ENCODE data around the gene TSPAN10. TPM values are rescaled to one million over a fixed set of nuclear protein-coding genes. Genes with fewer than 3 reads are reported as not detected.

Gene TSPAN10
- total and polyA plus RNA-seq, 2 experiments from 2014 or later, result 2.6 to 4.7 TPM

DNA sequence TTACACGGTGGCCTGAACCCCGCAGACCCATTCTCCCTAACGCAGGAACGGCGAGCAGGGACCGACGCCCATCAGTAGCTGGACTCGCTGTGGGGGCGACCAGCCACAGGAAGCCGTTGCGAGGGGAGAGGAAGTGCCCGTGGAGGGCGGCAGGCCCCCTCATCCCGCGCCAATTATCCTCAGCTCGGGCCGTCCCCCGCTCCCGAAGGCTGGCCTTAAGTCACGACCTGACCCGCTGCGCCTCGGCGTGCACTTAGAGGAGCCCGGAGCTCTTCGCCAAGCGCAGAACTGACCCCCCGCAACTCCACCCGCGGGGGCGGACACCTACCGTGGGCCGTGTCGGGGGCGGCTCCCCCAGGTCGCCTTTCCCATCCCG lies 46.2 kb downstream of the TSPAN10 start:
- 2% methylated on average over 26 to 28 of the region's 37 CpGs for WGBS, 2 experiments (ENCODE audit: low coverage in 1 of 2, low lambda C conversion rate in 2 of 2, missing lambda C conversion rate in 2 of 2)
- peak overlapping the region; percentile 93 for H3K9ac ChIP-seq
- TF ChIP-seq EZH2 (IDR thresholded peaks at IDR 0.05; ENCODE audit: insufficient read depth, poor library complexity, severe bottlenecking) (no peak), EZH2phosphoT487 (IDR thresholded peaks at IDR 0.05; ENCODE audit: insufficient read depth, low read depth) (no peak)
- no peaks in the 10 kb centered on the region for H3K9me3 ChIP-seq (ENCODE audit: low read depth)
- H2AFZ ChIP-seq, result peak overlapping the region; percentile 68
- peak overlapping the region; percentile 86 for H3K4me3 ChIP-seq
- H3F3A ChIP-seq (ENCODE audit: insufficient read depth), result peaks cover 7% of the 10 kb centered on the region
- H3K9me2 ChIP-seq (ENCODE audit: insufficient read depth), result no peaks in the 10 kb centered on the region
- in situ Hi-C loops (cut with MboI), result no loop called here
- no peaks in the 10 kb centered on the region for H3K27me3 ChIP-seq (replicated peaks; ENCODE audit: insufficient read depth)
- peak overlapping the region; percentile 73 for H3K27ac ChIP-seq
- H4K20me1 ChIP-seq (ENCODE audit: insufficient read depth), result peaks cover 6% of the 10 kb centered on the region; the same call in 1 of the 2 replicates
- peaks cover 23% of the 10 kb centered on the region for H3K4me1 ChIP-seq (ENCODE audit: insufficient read depth)
- H3K36me3 ChIP-seq (ENCODE audit: low read depth), result peaks cover 19% of the 10 kb centered on the region
- peak overlapping the region; percentile 88 for H3K4me2 ChIP-seq (ENCODE audit: unreplicated experiment)
- H3K79me2 ChIP-seq (ENCODE audit: insufficient read depth), result peaks cover 91% of the 10 kb centered on the region
- peak; percentile 55 for DNase-seq

- peak; percentile 100 for DNase-seq
- H4K20me1 ChIP-seq (ENCODE audit: insufficient read depth), result peaks cover 6% of the 10 kb centered on the region; the same call in 1 of the 2 replicates
- peak within 1 kb of the TSS; percentile 68 for H2AFZ ChIP-seq
- H3K9me2 ChIP-seq (ENCODE audit: insufficient read depth), result no peaks in the 10 kb centered on the region
- no peaks in the 10 kb centered on the region for H3K27me3 ChIP-seq (replicated peaks; ENCODE audit: insufficient read depth)
- TF ChIP-seq EZH2 (IDR thresholded peaks at IDR 0.05; ENCODE audit: insufficient read depth, poor library complexity, severe bottlenecking) (no peak), EZH2phosphoT487 (IDR thresholded peaks at IDR 0.05; ENCODE audit: insufficient read depth, low read depth) (no peak)
- peak within 1 kb of the TSS; percentile 96 for H3K27ac ChIP-seq
- in situ Hi-C loops (cut with MboI), result no loop called here
- H3K79me2 ChIP-seq (ENCODE audit: insufficient read depth), result peaks cover 92% of the 10 kb centered on the region
- peak within 1 kb of the TSS; percentile 93 for H3K9ac ChIP-seq
- H3K4me3 ChIP-seq, result peak within 1 kb of the TSS; percentile 86
- WGBS, 2 experiments (ENCODE audit: low coverage in 1 of 2, low lambda C conversion rate in 2 of 2, missing lambda C conversion rate in 2 of 2), result 0 to 1% methylated on average over 90 to 112 of the region's 112 CpGs
- H3K36me3 ChIP-seq (ENCODE audit: low read depth), result peaks cover 23% of the 10 kb centered on the region
- no peaks in the 10 kb centered on the region for H3K9me3 ChIP-seq (ENCODE audit: low read depth)
- H3K4me1 ChIP-seq (ENCODE audit: insufficient read depth), result peaks cover 23% of the 10 kb centered on the region
- peaks cover 7% of the 10 kb centered on the region for H3F3A ChIP-seq (ENCODE audit: insufficient read depth)
- peak within 1 kb of the TSS; percentile 88 for H3K4me2 ChIP-seq (ENCODE audit: unreplicated experiment)
Measured at GRCh38 chr17:81683584-81684441, 46.8 kb downstream of the TSPAN10 start, which contains the start of the genes ARL16 and HGS. Gene ARL16 (minus strand): TSS chr17:81683797. CDS start chr17:81683753, 44 bp downstream. Gene HGS (plus strand): TSS chr17:81684011. CDS start chr17:81684067, 56 bp downstream.

- peaks cover 7% of the 10 kb centered on the region for H3F3A ChIP-seq (ENCODE audit: insufficient read depth)
- peaks cover 6% of the 10 kb centered on the region; the same call in 1 of the 2 replicates for H4K20me1 ChIP-seq (ENCODE audit: insufficient read depth)
- DNase-seq, result no peak
- H3K27me3 ChIP-seq (replicated peaks; ENCODE audit: insufficient read depth), result no peaks in the 10 kb centered on the region
- H3K9ac ChIP-seq, result peak overlapping the region; percentile 93
- in situ Hi-C loops (cut with MboI), result no loop called here
- peaks cover 92% of the 10 kb centered on the region for H3K79me2 ChIP-seq (ENCODE audit: insufficient read depth)
- peak overlapping the region; percentile 86 for H3K4me3 ChIP-seq
- H3K9me3 ChIP-seq (ENCODE audit: low read depth), result no peaks in the 10 kb centered on the region
- peak overlapping the region; percentile 96 for H3K27ac ChIP-seq
- H3K9me2 ChIP-seq (ENCODE audit: insufficient read depth), result no peaks in the 10 kb centered on the region
- peak overlapping the region; percentile 88 for H3K4me2 ChIP-seq (ENCODE audit: unreplicated experiment)
- peaks cover 23% of the 10 kb centered on the region for H3K4me1 ChIP-seq (ENCODE audit: insufficient read depth)
- TF ChIP-seq EZH2 (IDR thresholded peaks at IDR 0.05; ENCODE audit: insufficient read depth, poor library complexity, severe bottlenecking) (no peak), EZH2phosphoT487 (IDR thresholded peaks at IDR 0.05; ENCODE audit: insufficient read depth, low read depth) (no peak)
- H3K36me3 ChIP-seq (ENCODE audit: low read depth), result peaks cover 27% of the 10 kb centered on the region
- 1 to 2% methylated on average over 16 of the region's 16 CpGs for WGBS, 2 experiments (ENCODE audit: low coverage in 1 of 2, low lambda C conversion rate in 2 of 2, missing lambda C conversion rate in 2 of 2)
- H2AFZ ChIP-seq, result no peak overlapping the region
Measured at GRCh38 chr17:81684442-81684911, 47.5 kb downstream of the TSPAN10 start.

- Histone ChIP-seq H2AFZ (no peak overlapping the region), H3K27me3 (replicated peaks; ENCODE audit: insufficient read depth) (no peaks in the 10 kb centered on the region), H3K4me2 (ENCODE audit: unreplicated experiment) (peak overlapping the region; percentile 88), H3K9me3 (ENCODE audit: low read depth) (no peaks in the 10 kb centered on the region), H3K36me3 (ENCODE audit: low read depth) (peaks cover 27% of the 10 kb centered on the region), H3K4me1 (ENCODE audit: insufficient read depth) (peaks cover 23% of the 10 kb centered on the region), H3K4me3 (peak overlapping the region; percentile 86), H3K9me2 (ENCODE audit: insufficient read depth) (no peaks in the 10 kb centered on the region), H3K27ac (peak overlapping the region; percentile 96), H3K9ac (peak overlapping the region; percentile 93), H3K79me2 (ENCODE audit: insufficient read depth) (peaks cover 92% of the 10 kb centered on the region), H3F3A (ENCODE audit: insufficient read depth) (peaks cover 7% of the 10 kb centered on the region), H4K20me1 (ENCODE audit: insufficient read depth) (peaks cover 6% of the 10 kb centered on the region; the same call in 1 of the 2 replicates)
- in situ Hi-C loops (cut with MboI), result no loop called here
- DNase-seq, result peak; percentile 96
- 12 to 13% methylated on average over 12 of the region's 12 CpGs for WGBS, 2 experiments (ENCODE audit: low coverage in 1 of 2, low lambda C conversion rate in 2 of 2, missing lambda C conversion rate in 2 of 2)
- TF ChIP-seq EZH2 (IDR thresholded peaks at IDR 0.05; ENCODE audit: insufficient read depth, poor library complexity, severe bottlenecking) (no peak), EZH2phosphoT487 (IDR thresholded peaks at IDR 0.05; ENCODE audit: insufficient read depth, low read depth) (no peak)
Measured at GRCh38 chr17:81685108-81685507, 48.1 kb downstream of the TSPAN10 start.

Data from GM23248 (cell line).